Measurements from ENCODE around the gene TDRD3.
"Not testable (repeated sequence)": the region's sequence is repeated elsewhere in the genome, so short reads cannot be mapped to it uniquely, and the experiment has no call there.

The TDRD3 gene

GRCh38 chr13:60407852-60408251 lies 10.8 kb downstream of the TDRD3 start:
- not testable (repeated sequence) for H3K4me1 ChIP-seq (ENCODE audit: control insufficient read depth, insufficient read depth, low read length); H3K27ac ChIP-seq (ENCODE audit: low read depth, low read length); H3K9ac ChIP-seq (ENCODE audit: low read length); H3K27me3 ChIP-seq (ENCODE audit: control insufficient read depth, insufficient read depth, low read length); H3K36me3 ChIP-seq (ENCODE audit: control insufficient read depth, insufficient read depth, low read length); H3K4me3 ChIP-seq (ENCODE audit: low read length)

DNA sequence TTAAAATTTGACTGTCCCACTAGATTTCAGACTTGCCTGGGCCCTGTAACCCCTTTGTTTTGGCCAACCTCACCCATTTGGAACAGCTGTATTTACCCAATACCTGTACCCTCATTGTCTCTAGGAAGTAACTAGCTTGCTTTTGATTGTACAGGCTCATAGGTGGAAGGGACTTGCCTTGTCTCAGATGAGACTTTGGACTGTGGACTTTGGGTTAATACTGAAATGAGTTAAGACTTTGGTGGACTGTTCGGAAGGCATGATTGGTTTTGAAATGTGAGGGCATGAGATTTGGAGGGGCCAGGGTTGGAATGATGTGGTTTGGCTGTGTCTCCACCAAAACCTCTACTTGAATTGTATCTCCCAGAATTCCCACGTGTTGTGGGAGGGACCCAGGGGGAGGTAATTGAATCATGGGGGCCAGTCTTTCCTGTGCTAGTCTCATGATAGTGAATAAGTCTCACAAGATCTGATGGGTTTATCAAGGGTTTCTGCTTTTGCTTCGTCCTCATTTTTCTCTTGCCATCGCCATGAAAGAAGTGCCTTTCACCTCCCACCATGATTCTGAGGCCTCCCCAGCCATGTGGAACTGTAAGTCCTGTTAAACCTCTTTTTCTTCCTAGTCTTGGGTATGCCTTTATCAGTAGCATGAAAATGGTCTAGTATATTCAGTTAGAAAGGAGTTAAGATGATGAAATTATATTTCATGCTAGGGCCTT lies 12.7 kb downstream of the TDRD3 start:
- H3K27me3 ChIP-seq (ENCODE audit: control insufficient read depth, insufficient read depth, low read length); H3K27ac ChIP-seq (ENCODE audit: low read depth, low read length); H3K4me3 ChIP-seq (ENCODE audit: low read length); H3K4me1 ChIP-seq (ENCODE audit: control insufficient read depth, insufficient read depth, low read length); H3K36me3 ChIP-seq (ENCODE audit: control insufficient read depth, insufficient read depth, low read length); H3K9ac ChIP-seq (ENCODE audit: low read length): not testable (repeated sequence)

DNA sequence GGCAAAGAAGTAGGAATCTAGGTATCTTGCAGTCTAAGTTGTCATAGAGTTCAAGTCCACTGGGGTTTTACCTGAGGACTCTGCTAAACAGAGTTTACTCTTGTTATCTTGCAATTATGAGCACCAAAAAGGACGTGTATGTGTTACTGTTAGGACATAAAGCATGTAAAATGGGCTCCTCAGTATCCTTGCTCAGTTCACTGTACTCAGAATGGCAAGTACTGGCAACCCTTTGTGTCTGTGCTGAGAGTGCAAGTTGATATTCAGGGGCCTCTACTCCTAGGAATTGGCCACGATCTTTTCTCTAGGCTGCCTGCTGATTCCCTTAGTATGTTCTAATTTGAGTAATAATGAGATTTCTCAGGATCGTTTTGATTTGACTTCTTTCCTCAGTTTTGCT lies 13.3 kb downstream of the TDRD3 start:
- no peak overlapping the region for H3K27ac ChIP-seq (ENCODE audit: low read depth, low read length)
- no peak overlapping the region for H3K4me3 ChIP-seq (ENCODE audit: low read length)
- H3K4me1 ChIP-seq (ENCODE audit: control insufficient read depth, insufficient read depth, low read length), result peaks cover 2% of the 10 kb centered on the region

GRCh38 chr13:60411464-60411863 lies 14.4 kb downstream of the TDRD3 start:
- Histone ChIP-seq H3K36me3 (ENCODE audit: control insufficient read depth, insufficient read depth, low read length) (no peaks in the 10 kb centered on the region), H3K27me3 (ENCODE audit: control insufficient read depth, insufficient read depth, low read length) (no peaks in the 10 kb centered on the region), H3K4me3 (ENCODE audit: low read length) (no peak overlapping the region), H3K9ac (ENCODE audit: low read length) (no peak overlapping the region), H3K27ac (ENCODE audit: low read depth, low read length) (no peak overlapping the region), H3K4me1 (ENCODE audit: control insufficient read depth, insufficient read depth, low read length) (peaks cover 2% of the 10 kb centered on the region)

More for the DNA sequence above, 13.3 kb downstream of the TDRD3 start:
- Histone ChIP-seq H3K36me3 (ENCODE audit: control insufficient read depth, insufficient read depth, low read length) (no peaks in the 10 kb centered on the region), H3K9ac (ENCODE audit: low read length) (no peak overlapping the region), H3K27me3 (ENCODE audit: control insufficient read depth, insufficient read depth, low read length) (no peaks in the 10 kb centered on the region)

GRCh38 chr13:60411983-60412382 lies 15.0 kb downstream of the TDRD3 start:
- Histone ChIP-seq H3K27me3 (ENCODE audit: control insufficient read depth, insufficient read depth, low read length) (no peaks in the 10 kb centered on the region), H3K4me1 (ENCODE audit: control insufficient read depth, insufficient read depth, low read length) (peaks cover 2% of the 10 kb centered on the region), H3K27ac (ENCODE audit: low read depth, low read length) (no peak overlapping the region), H3K9ac (ENCODE audit: low read length) (no peak overlapping the region), H3K4me3 (ENCODE audit: low read length) (no peak overlapping the region), H3K36me3 (ENCODE audit: control insufficient read depth, insufficient read depth, low read length) (no peaks in the 10 kb centered on the region)

DNA sequence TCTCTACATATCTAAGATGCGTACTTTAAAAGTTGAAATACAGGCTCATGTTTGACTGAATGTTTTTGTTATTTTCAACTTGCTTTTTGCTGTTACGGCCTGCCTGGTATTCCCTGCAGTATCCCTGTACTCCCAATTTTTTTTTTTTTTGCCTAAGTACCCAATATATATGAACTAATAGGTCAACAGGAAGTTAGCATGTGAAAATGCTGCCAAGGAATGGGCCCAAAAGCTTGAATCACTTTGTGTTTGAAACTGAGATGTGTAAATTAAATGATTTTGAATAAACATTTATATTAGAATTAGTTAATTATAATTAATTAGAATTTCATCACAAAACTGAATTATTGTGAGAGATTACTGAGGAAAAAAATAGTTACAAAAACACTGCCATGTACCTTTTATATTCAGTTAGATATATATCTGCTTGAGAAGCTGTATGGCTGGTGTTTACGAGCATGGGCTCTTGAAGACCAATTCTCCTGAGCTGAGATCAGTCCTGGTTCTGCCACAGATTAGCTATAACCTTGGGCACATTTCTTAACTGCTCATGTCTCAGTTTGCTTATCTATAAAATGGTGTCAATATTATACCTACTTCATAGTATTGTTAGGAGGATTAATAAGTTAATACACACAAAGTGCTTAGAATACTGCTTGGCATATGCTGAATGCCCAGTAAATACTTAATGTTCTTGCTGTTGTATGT lies 16.0 kb downstream of the TDRD3 start:
- no peak overlapping the region for H3K27ac ChIP-seq (ENCODE audit: low read depth, low read length)
- no peaks in the 10 kb centered on the region for H3K27me3 ChIP-seq (ENCODE audit: control insufficient read depth, insufficient read depth, low read length)
- peaks cover 2% of the 10 kb centered on the region for H3K4me1 ChIP-seq (ENCODE audit: control insufficient read depth, insufficient read depth, low read length)
- no peak overlapping the region for H3K9ac ChIP-seq (ENCODE audit: low read length)
- no peaks in the 10 kb centered on the region for H3K36me3 ChIP-seq (ENCODE audit: control insufficient read depth, insufficient read depth, low read length)
- no peak overlapping the region for H3K4me3 ChIP-seq (ENCODE audit: low read length)

GRCh38 chr13:60414177-60414576 lies 17.2 kb downstream of the TDRD3 start:
- Histone ChIP-seq H3K4me3 (ENCODE audit: low read length) (no peak overlapping the region), H3K27me3 (ENCODE audit: control insufficient read depth, insufficient read depth, low read length) (no peaks in the 10 kb centered on the region), H3K27ac (ENCODE audit: low read depth, low read length) (no peak overlapping the region), H3K36me3 (ENCODE audit: control insufficient read depth, insufficient read depth, low read length) (no peaks in the 10 kb centered on the region), H3K4me1 (ENCODE audit: control insufficient read depth, insufficient read depth, low read length) (peaks cover 2% of the 10 kb centered on the region), H3K9ac (ENCODE audit: low read length) (no peak overlapping the region)

DNA sequence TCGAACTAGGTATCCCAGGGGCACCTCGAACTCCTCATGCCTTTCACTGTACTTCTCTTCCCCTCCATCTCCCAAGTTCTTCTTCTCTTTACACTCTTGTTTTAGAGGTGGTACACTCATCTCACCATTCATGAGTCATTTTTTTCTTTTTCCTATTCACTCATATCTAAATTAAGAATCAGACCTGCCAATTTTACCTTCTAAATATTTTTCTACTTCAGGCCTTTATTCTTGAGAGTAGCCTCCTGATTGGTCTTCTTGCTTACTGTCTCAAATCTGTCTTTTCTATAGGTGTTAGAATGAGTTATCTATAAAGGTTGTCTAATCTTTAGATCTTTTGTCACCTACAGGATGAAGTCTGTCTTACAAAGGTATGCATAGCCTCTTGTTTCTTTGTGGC lies 20.7 kb downstream of the TDRD3 start:
- no peaks in the 10 kb centered on the region for H3K4me1 ChIP-seq (ENCODE audit: control insufficient read depth, insufficient read depth, low read length)
- H3K36me3 ChIP-seq (ENCODE audit: control insufficient read depth, insufficient read depth, low read length), result no peaks in the 10 kb centered on the region
- no peak overlapping the region for H3K9ac ChIP-seq (ENCODE audit: low read length)
- H3K27ac ChIP-seq (ENCODE audit: low read depth, low read length), result no peak overlapping the region
- no peaks in the 10 kb centered on the region for H3K27me3 ChIP-seq (ENCODE audit: control insufficient read depth, insufficient read depth, low read length)
- no peak overlapping the region for H3K4me3 ChIP-seq (ENCODE audit: low read length)

DNA sequence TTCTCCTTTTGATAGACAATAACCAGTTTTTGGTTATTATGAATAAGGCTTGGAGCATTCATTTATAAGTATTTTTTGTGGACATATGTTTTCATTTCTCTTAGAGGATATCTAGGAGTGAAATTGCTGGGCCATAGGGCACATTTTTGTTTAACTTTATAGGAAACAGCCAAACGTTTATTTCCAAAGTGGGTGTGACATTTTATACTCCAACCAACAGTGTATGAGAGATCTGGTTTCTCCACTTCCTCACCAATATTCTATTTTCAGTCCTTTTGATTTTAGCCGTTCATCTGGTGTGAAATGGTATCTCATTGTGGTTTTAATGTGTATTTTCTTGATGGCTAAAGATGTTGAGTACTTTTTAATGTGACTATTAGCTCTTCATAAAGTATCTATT lies 21.9 kb downstream of the TDRD3 start:
- Histone ChIP-seq H3K4me3 (ENCODE audit: low read length) (no peak overlapping the region), H3K4me1 (ENCODE audit: control insufficient read depth, insufficient read depth, low read length) (peaks cover 3% of the 10 kb centered on the region), H3K27me3 (ENCODE audit: control insufficient read depth, insufficient read depth, low read length) (no peaks in the 10 kb centered on the region), H3K36me3 (ENCODE audit: control insufficient read depth, insufficient read depth, low read length) (no peaks in the 10 kb centered on the region), H3K27ac (ENCODE audit: low read depth, low read length) (no peak overlapping the region), H3K9ac (ENCODE audit: low read length) (no peak overlapping the region)

DNA sequence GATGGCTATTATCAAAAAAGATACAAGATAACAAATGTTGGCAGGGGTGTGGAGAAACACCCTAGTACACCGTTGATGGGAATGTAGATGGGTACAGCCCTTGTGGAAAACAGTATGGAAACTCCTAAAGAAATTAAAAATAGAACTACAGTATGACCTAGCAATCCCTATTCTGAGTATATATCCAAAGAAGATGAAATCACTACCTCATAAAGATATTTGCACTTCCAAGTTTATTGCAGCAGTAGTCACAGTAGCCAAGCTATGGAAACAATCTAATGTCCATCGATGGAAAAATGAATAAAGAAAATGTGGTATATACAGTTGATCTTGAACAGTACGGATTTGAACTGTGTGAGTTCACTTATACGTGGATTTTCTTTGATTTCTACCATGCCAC lies 28.3 kb downstream of the TDRD3 start:
- no peaks in the 10 kb centered on the region for H3K27me3 ChIP-seq (ENCODE audit: control insufficient read depth, insufficient read depth, low read length)
- H3K4me3 ChIP-seq (ENCODE audit: low read length), result no peak overlapping the region
- H3K9ac ChIP-seq (ENCODE audit: low read length), result no peak overlapping the region

GRCh38 chr13:60426075-60426474 lies 29.1 kb downstream of the TDRD3 start:
- Histone ChIP-seq H3K9ac (ENCODE audit: low read length) (no peak overlapping the region), H3K27me3 (ENCODE audit: control insufficient read depth, insufficient read depth, low read length) (no peaks in the 10 kb centered on the region), H3K4me3 (ENCODE audit: low read length) (no peak overlapping the region), H3K4me1 (ENCODE audit: control insufficient read depth, insufficient read depth, low read length) (peaks cover 3% of the 10 kb centered on the region), H3K27ac (ENCODE audit: low read depth, low read length) (no peak overlapping the region), H3K36me3 (ENCODE audit: control insufficient read depth, insufficient read depth, low read length) (no peaks in the 10 kb centered on the region)

More for the DNA sequence above, 28.3 kb downstream of the TDRD3 start:
- H3K4me1 ChIP-seq (ENCODE audit: control insufficient read depth, insufficient read depth, low read length), result peaks cover 3% of the 10 kb centered on the region
- H3K27ac ChIP-seq (ENCODE audit: low read depth, low read length), result no peak overlapping the region
- H3K36me3 ChIP-seq (ENCODE audit: control insufficient read depth, insufficient read depth, low read length), result no peaks in the 10 kb centered on the region

DNA sequence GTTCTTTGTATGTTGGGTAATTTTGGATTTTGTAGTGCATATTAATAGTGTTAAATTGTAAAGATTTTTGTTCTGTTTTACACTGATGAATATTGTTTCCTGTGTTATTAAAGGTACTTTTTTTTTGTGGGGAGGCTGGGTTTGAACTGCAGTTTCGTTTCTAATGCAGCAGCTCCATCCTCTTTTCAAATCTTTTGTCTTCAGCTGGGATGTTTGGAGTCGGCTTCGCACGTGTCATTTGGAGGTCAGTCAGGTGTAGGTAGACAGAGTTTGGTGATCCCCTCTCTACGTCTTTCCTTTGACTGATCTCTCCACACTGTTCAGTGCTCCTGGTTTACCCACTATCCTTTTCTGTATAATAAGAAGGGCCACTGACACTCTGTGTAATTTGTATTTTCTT lies 30.3 kb downstream of the TDRD3 start:
- H3K9ac ChIP-seq (ENCODE audit: low read length), result no peak overlapping the region
- no peak overlapping the region for H3K27ac ChIP-seq (ENCODE audit: low read depth, low read length)
- no peaks in the 10 kb centered on the region for H3K27me3 ChIP-seq (ENCODE audit: control insufficient read depth, insufficient read depth, low read length)

More for the DNA sequence above, 30.3 kb downstream of the TDRD3 start:
- H3K4me3 ChIP-seq (ENCODE audit: low read length), result no peak overlapping the region
- H3K4me1 ChIP-seq (ENCODE audit: control insufficient read depth, insufficient read depth, low read length), result peaks cover 3% of the 10 kb centered on the region
- H3K36me3 ChIP-seq (ENCODE audit: control insufficient read depth, insufficient read depth, low read length), result no peaks in the 10 kb centered on the region
